PC-9 (cell line): ENCODE results near the gene BHLHE40. TPM values are rescaled to one million over a fixed set of nuclear protein-coding genes. Genes with fewer than 3 reads are reported as not detected.
A peak's percentile ranks its signal among the peaks of the same experiment; 100 is the strongest.

ENCODE experiments used
- BruUV-seq: library from RNA; stranded (reverse); fragments of 400-500 nt; replicated peaks from 2 replicates; lab custom pipeline; 2021; lab: Mats Ljungman, UMichigan
- CTCF ChIA-PET: fragments of 300-600 bp; sonication (Branson Sonifier 250); formaldehyde crosslinking; loops from one replicate; lab custom pipeline; 2022; ENCODE audit warnings: antibody characterized with exemption; lab: Charles Lee
- POLR2A ChIA-PET: fragments of 300-600 bp; sonication (Branson Sonifier 250); formaldehyde crosslinking; loops from one replicate; lab custom pipeline; 2022; ENCODE audit warnings: antibody characterized with exemption; ENCODE audit not compliant: unreplicated experiment; lab: Charles Lee
- DNase-seq, 2 experiments: peaks; one replicate each; pipeline versions ENCODE4 v3.0.0 to v3.0.0-alpha.2; 2015 to 2022; ENCODE audit warnings: mixed read lengths in 1 of 2
- H2AFZ ChIP-seq: fragments of 200-600 bp; sonication (generic); 2 replicates; pipeline ENCODE4 v1.8.1; 2017; ENCODE audit warnings: antibody characterized with exemption
- H3F3A ChIP-seq: fragments of 200-600 bp; sonication (generic); 2 replicates; pipeline ENCODE4 v1.8.1; 2017; ENCODE audit warnings: antibody characterized with exemption, mild to moderate bottlenecking, low read depth; ENCODE audit not compliant: insufficient read depth
- H3K27ac ChIP-seq: fragments of 200-600 bp; sonication (generic); 2 replicates; pipeline ENCODE4 v1.6.1; 2016; ENCODE audit warnings: mixed run types
- H3K27me3 ChIP-seq: fragments of 200-600 bp; sonication (generic); 2 replicates; pipeline ENCODE4 v1.6.1; 2016; ENCODE audit warnings: low read depth, mixed run types; ENCODE audit not compliant: insufficient read depth
- H3K36me3 ChIP-seq: fragments of 200-600 bp; sonication (generic); 2 replicates; pipeline ENCODE4 v1.6.1; 2016; ENCODE audit warnings: low read depth, mixed run types
- H3K4me1 ChIP-seq: fragments of 200-600 bp; sonication (generic); replicated peaks from 2 replicates; pipeline ENCODE4 v1.6.1; 2016; ENCODE audit warnings: mixed run types; ENCODE audit not compliant: insufficient read depth
- H3K4me2 ChIP-seq: fragments of 200-600 bp; sonication (generic); 2 replicates; pipeline ENCODE4 v1.6.1; 2017; ENCODE audit warnings: mixed run types
- H3K4me3 ChIP-seq: fragments of 200-600 bp; sonication (generic); 2 replicates; pipeline ENCODE4 v1.6.1; 2016; ENCODE audit warnings: mixed run types
- H3K79me2 ChIP-seq: fragments of 200-600 bp; sonication (generic); 2 replicates; pipeline ENCODE4 v1.6.1; 2017; ENCODE audit warnings: low read depth, mixed run types
- H3K9me2 ChIP-seq: fragments of 200-600 bp; sonication (generic); 2 replicates; pipeline ENCODE4 v1.8.1; 2017; ENCODE audit warnings: mild to moderate bottlenecking; ENCODE audit not compliant: insufficient read depth
- H3K9me3 ChIP-seq: fragments of 200-600 bp; sonication (generic); 2 replicates; pipeline ENCODE4 v1.8.1; 2016; ENCODE audit warnings: low read depth; ENCODE audit not compliant: insufficient read depth
- H4K20me1 ChIP-seq: fragments of 200-600 bp; sonication (generic); 2 replicates; pipeline ENCODE4 v1.8.1; 2017; ENCODE audit not compliant: insufficient read depth
- CTCF ChIP-seq: fragments of 200-600 bp; sonication (generic); conservative IDR thresholded peaks from 2 replicates; pipeline ENCODE4 v1.6.1; 2017; ENCODE audit warnings: mixed run types, antibody characterized with exemption, mild to moderate bottlenecking, moderate library complexity
- EZH2 ChIP-seq: fragments of 200-600 bp; sonication (generic); IDR thresholded peaks from 2 replicates; pipeline ENCODE4 v1.8.0; 2017; ENCODE audit warnings: antibody characterized with exemption, low read depth
- intact Hi-C: fragments of 100-400 bp; cut with micrococcal nuclease; formaldehyde crosslinking; loops from one replicate; pipeline ENCODE4 v1.10.0; 2022; ENCODE audit not compliant: unreplicated experiment
- total RNA-seq: library from RNA; stranded (reverse); gene quantifications from 2 replicates; pipeline ENCODE4 v1.2.3, GENCODE V29; 2021

Gene BHLHE40
- total RNA-seq, 1 experiment from 2014 or later = 45.5 TPM

DNA sequence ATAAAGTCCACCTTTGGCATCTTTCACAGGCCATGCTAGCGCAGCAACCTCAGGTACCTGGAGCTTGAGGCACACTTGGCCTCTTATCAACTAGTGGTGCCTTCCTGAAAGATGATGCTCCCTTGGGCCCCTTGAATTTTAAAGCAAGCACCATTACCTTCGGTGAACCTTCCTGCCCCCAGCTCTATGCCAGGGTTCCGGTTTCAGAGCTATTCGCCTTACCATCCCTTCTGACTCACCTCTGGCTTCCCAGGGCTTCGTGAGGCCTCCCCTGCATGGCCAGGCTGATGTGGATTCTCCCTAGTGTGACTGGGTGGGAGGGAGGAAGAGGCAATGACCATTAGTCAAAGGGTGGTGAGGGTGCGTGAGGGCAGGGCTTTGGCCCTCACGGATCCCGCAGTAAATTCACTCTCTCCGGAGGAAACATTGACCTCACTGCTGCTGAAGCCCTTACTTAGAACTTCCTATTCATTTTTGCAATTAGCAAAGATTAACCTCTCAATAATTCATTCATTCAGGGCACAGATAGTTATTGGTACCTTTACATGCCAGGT lies 16.3 kb downstream of the BHLHE40 start:
- Histone ChIP-seq H2AFZ (no peak overlapping the region), H3K4me2 (no peak overlapping the region), H3K9me3 (no peaks in the 10 kb centered on the region), H3K27ac (0 out of 2 replicates have a peak overlapping the region, but pooled peaks have one; percentile 37), H3K9me2 (no peaks in the 10 kb centered on the region), H3F3A (no peaks in the 10 kb centered on the region), H4K20me1 (no peaks in the 10 kb centered on the region), H3K4me3 (no peak overlapping the region), H3K27me3 (no peaks in the 10 kb centered on the region), H3K79me2 (no peaks in the 10 kb centered on the region), H3K4me1 (peaks cover 14% of the 10 kb centered on the region; the same call in 1 of the 2 replicates), H3K36me3 (no peaks in the 10 kb centered on the region)
- TF ChIP-seq CTCF (no peak), EZH2 (no peak)
- POLR2A ChIA-PET = interaction anchor here (0.5 to 1.5 kb wide), 3 partner anchors 17 to 28 kb away, joined by 3 to 10 read pairs (median 5); no protein-coding TSS in a partner anchor
- intact Hi-C loops = loop anchor here (1.0 kb wide), 3 partner anchors 8 to 28 kb away; no protein-coding TSS in a partner anchor
- CTCF ChIA-PET = interaction anchor here (0.5 to 0.6 kb wide), 2 partner anchors 23 to 275 kb away, joined by 3 to 4 read pairs; no protein-coding TSS in a partner anchor
- BruUV-seq = TSS peak; percentile 72
- DNase-seq = peak in 1 of 2 experiments; percentile 73

- H3K4me2 ChIP-seq = no peak overlapping the region
- no TSS peak for BruUV-seq
- POLR2A ChIA-PET = no interaction called here
- intact Hi-C loops = no loop called here
- peaks cover 14% of the 10 kb centered on the region; the same call in 1 of the 2 replicates for H3K4me1 ChIP-seq
- CTCF ChIA-PET = no interaction called here
- no peak overlapping the region for H3K27ac ChIP-seq
- no peaks in the 10 kb centered on the region for H3K79me2 ChIP-seq
- no peaks in the 10 kb centered on the region for H3K27me3 ChIP-seq
- H3K36me3 ChIP-seq = no peaks in the 10 kb centered on the region
- TF ChIP-seq CTCF = no peak
- TF ChIP-seq EZH2 = no peak
- H4K20me1 ChIP-seq = no peaks in the 10 kb centered on the region
- no peak for DNase-seq
- H3F3A ChIP-seq = no peaks in the 10 kb centered on the region
- H3K9me2 ChIP-seq = no peaks in the 10 kb centered on the region
- no peaks in the 10 kb centered on the region for H3K9me3 ChIP-seq
- H2AFZ ChIP-seq = no peak overlapping the region
- H3K4me3 ChIP-seq = no peak overlapping the region
These were observed 17.1 kb downstream of the BHLHE40 start for GRCh38 chr3:4996223-4996765.

DNA sequence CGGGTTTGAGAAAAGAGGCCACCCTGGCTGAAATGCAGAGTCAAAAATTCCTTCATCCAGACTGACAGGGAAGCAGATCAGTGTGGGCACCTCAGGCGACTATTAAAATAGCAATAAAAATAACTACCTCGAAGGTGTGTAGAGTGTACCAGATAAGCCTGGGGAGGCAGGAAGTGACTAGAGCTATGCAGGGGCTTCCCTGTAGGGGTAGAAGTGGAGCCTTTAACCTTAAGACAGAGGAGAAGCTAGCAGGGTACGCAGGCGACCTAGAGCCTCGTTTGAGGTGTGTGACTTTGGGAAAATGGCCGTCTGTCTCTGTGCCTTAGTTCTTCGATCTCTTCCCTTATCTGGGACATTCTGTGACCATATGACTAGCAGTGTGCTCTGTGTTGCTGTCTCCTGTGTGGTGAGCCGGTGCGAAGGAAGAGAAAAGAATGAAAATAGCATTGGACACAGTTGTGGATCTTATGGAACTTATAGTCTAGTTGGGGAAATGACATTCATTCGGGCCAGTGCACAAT lies 17.6 kb downstream of the BHLHE40 start:
- ChIA-PET CTCF (no interaction called here), POLR2A (no interaction called here)
- no peak overlapping the region for H2AFZ ChIP-seq

More for the DNA sequence above, 17.6 kb downstream of the BHLHE40 start:
- no TSS peak for BruUV-seq
- no peaks in the 10 kb centered on the region for H3K79me2 ChIP-seq
- H3K4me1 ChIP-seq = peaks cover 14% of the 10 kb centered on the region; the same call in 1 of the 2 replicates
- no peak for DNase-seq
- H3K9me3 ChIP-seq = no peaks in the 10 kb centered on the region
- H4K20me1 ChIP-seq = no peaks in the 10 kb centered on the region
- H3K27me3 ChIP-seq = no peaks in the 10 kb centered on the region
- no peak overlapping the region for H3K4me3 ChIP-seq
- no peaks in the 10 kb centered on the region for H3K36me3 ChIP-seq
- H3K27ac ChIP-seq = no peak overlapping the region
- intact Hi-C loops = no loop called here
- no peaks in the 10 kb centered on the region for H3F3A ChIP-seq
- TF ChIP-seq EZH2 = no peak
- no peak for TF ChIP-seq CTCF
- no peaks in the 10 kb centered on the region for H3K9me2 ChIP-seq
- H3K4me2 ChIP-seq = no peak overlapping the region
